ENCODE data around the gene GRPEL2. TPM values are rescaled to one million over a fixed set of nuclear protein-coding genes. Genes with fewer than 3 reads are reported as not detected.

The GRPEL2 gene
- polyA plus RNA-seq, 6 donors from 2014 or later = 0.49 to 3.4 (median 2.0) TPM

DNA sequence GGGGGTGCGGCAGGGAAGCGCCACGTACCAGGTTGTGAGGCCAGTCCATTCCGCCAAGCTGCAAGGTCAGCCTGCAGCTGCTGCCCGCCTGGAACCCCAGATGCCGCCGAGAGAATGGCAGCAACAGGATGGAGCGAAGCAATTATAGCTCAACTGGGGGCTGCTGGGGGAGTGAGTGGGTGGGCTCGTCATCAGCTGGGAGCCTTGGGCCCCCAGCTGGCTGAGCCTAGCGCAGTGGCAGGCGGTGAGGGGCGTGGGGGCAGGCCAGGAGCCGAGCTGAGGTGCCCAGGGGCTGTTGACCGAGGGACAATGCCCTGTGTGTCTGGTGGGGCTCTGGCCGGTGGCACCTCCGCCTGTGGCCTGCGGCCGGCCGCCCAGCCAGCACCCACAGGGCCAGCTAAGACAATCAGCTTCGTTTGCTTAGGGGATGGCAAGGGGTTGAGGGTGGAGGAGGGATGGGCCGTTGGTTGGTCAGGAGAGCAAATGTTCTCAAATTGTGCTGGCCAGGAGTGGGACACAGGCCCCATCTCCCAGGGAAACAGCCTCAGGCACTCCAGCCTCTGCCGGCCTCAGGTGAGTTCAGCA lies 34.0 kb downstream of the GRPEL2 start, which contains the start of gene IL17B:
Gene IL17B (minus strand): TSS at position 116 of the 585 bp plus-strand sequence. CDS start 67 bp downstream, at position 49.
- peaks cover 0 to 16% (median 0%) of the 10 kb centered on the region in 3 donors for H3K27me3 Mint-ChIP-seq
- H3K27ac Mint-ChIP-seq = no peak within 1 kb of the TSS
- ATAC-seq (ENCODE audit: low read depth in 2 of 2) (no peak), DNase-seq (no peak)
- H3K4me1 Mint-ChIP-seq = peaks cover 0 to 8% (median 6%) of the 10 kb centered on the region in 3 donors
- H3K36me3 Mint-ChIP-seq = no peaks in the 10 kb centered on the region
- H3K9me3 Mint-ChIP-seq = no peaks in the 10 kb centered on the region
- no peak within 1 kb of the TSS for H3K4me3 Mint-ChIP-seq

DNA sequence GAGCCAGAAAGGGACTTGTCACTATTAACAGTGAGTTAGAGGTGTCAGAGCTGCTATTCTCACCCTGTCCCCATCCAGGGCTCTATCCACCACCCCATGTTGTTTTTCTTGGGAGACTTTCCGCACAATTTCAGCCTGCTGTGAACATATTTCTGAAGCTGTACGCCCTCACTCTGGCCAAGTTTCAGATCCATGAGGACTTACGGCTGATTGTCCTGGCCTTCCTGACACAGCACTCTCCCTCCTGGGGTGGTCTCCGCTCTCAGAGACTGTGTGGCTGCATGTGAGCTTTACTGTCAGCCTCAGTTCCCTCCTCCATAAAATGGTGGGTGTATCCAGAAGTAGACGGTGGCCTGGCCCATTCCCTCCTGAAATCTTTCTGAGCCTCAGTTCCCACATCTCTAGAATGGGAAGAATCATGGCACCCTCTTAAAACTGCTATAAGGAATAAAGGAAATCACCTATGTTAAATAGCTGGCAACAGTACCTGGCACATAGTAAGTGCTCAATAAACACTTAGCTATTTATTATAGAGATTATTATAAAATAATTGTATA lies 34.6 kb downstream of the GRPEL2 start:
- H3K27ac Mint-ChIP-seq = no peak overlapping the region
- no peaks in the 10 kb centered on the region for H3K36me3 Mint-ChIP-seq
- DNase-seq (no peak), ATAC-seq (ENCODE audit: low read depth in 2 of 2) (no peak)
- no peak overlapping the region for H3K4me3 Mint-ChIP-seq
- no peaks in the 10 kb centered on the region for H3K9me3 Mint-ChIP-seq
- H3K4me1 Mint-ChIP-seq = peaks cover 0 to 8% (median 6%) of the 10 kb centered on the region in 3 donors
- H3K27me3 Mint-ChIP-seq = peaks cover 0 to 16% (median 0%) of the 10 kb centered on the region in 3 donors

DNA sequence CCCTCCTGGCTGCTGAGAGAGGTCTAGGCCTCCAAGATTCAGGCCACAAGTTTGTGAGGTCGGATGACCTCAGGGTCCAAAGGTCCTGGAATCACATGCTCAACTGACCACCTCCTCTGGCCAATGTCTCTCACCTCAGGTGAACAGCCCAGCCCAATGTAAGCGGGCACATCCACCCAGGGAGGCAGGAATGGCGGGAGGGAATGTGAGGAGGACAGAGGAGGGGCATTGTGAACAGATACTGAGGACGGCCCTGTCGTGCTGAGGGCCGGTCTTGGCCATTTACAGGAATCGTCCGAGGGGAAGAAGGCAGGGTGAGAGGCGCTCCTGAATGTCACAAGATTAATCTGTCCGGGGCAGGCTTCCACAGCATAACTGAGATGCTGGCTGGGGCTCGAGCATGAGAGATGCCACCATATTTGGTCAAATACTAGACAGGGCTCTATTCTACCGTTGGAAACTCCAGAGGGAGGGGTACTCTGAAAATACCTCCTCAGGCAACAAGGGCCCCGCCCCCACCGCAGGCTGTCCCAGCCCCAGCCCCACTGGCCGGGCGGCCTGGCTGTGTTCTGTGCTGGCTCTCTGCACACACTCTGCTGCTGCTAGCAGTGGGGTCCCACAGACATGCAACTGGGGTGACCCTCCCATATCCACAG lies 35.3 kb downstream of the GRPEL2 start:
- Mint-ChIP-seq H3K4me1 (peaks cover 0 to 8% (median 6%) of the 10 kb centered on the region in 3 donors), H3K27ac (no peak overlapping the region), H3K36me3 (no peaks in the 10 kb centered on the region), H3K27me3 (peaks cover 0 to 16% (median 0%) of the 10 kb centered on the region in 3 donors), H3K4me3 (no peak overlapping the region), H3K9me3 (no peaks in the 10 kb centered on the region)
- DNase-seq = no peak
- no peak for ATAC-seq (ENCODE audit: low read depth in 2 of 2)

DNA sequence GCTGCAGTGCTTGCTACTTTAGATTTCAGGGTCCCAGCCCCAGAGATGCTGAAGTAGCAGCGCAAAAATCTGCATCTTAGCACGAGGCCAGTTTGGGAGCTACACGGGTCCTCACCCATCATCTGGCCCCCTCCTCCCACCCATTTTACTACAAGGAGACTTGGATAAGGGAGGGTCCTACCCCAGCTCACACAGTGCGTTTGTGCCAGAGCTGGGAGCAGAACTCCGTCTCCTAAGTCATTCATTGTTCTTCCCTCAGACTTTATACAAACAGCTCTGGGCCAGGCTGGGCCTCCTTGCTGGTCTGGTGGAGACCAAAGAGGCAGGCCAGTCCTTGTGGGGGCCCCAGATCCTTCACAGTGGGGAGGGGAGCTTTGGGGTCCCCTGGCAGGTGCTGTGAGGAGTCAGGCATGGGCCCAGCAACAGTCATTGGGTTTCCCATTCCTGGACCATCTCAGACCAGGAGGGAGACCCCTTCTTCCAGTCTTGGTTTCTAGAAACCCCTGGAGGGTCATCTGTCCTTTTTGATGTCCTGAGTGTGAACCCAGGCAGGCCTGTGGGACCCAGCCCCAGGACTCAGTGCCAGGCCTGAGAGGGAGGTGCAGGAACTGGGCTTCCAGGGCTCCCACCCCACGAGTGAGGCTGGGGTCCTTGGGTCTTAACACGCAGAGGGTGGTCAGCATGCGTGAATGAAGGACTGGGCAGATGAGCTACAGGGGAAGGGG lies 36.1 kb downstream of the GRPEL2 start:
- H3K4me1 Mint-ChIP-seq = peaks cover 0 to 8% (median 6%) of the 10 kb centered on the region in 3 donors
- no peak overlapping the region for H3K27ac Mint-ChIP-seq
- H3K9me3 Mint-ChIP-seq = no peaks in the 10 kb centered on the region
- DNase-seq (no peak), ATAC-seq (ENCODE audit: low read depth in 2 of 2) (peak in 1 of 2 donors; percentile 10)
- peaks cover 0 to 16% (median 0%) of the 10 kb centered on the region in 3 donors for H3K27me3 Mint-ChIP-seq
- H3K36me3 Mint-ChIP-seq = no peaks in the 10 kb centered on the region
- H3K4me3 Mint-ChIP-seq = no peak overlapping the region

DNA sequence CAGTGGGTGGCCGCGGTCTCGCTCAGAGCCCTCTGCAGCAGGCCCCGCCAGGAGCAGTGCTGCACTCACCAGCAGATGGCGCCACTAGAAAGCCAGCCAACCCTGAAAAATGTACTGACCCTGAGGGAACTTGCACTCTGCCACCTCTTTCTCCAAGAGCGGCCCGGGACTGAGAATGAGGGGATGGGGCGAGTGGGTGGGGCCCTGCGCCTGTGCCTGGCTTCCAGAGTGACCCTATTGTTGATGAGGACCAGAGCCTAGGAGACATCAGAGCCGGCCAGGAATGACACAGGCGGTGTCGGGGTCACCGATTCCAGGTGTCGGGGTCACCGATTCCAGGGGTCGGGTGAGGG lies 36.7 kb downstream of the GRPEL2 start:
- Mint-ChIP-seq H3K27ac (peak overlapping the region in 2 of 6 donors; percentile 50 to 77), H3K4me3 (peak overlapping the region in 1 of 8 donors; percentile 80), H3K4me1 (peaks cover 0 to 8% (median 6%) of the 10 kb centered on the region in 3 donors), H3K27me3 (peaks cover 0 to 19% (median 0%) of the 10 kb centered on the region in 3 donors), H3K36me3 (no peaks in the 10 kb centered on the region), H3K9me3 (no peaks in the 10 kb centered on the region)
- DNase-seq (peak; percentile 45), ATAC-seq (ENCODE audit: low read depth in 2 of 2) (peak; percentile 71 to 72)

DNA sequence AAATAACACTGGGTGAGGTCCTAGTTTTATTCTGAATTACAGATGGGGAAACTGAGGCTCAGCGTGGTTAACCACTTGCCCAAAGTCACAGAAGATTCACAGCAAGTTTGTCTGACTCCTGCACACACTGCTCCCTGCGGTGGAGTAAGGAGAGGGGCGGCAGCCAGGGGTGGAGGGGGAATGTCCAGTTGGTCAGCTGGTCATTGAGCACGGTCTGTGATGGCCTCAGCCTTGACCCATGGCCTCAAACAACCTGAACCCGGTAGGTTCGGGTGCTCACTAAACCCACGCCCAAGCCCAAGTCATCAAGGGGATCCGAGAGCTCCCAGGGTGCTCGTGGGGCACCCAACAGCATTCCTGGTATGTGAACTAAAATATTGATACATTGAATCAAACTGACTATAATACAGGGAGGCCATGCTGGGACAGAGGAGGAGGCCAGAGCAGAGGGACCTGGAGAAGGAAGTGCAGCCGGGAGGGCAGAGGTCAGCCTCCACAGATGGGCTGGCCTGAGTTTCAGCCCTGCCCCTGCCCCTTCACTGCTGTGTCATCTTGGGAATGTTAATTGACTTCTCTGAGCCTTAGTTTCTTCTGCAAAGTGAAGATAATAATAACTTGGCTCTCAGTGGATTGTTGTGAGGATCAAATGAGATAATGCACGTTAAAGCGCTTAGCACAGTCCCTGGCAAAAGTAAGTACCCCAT lies 37.4 kb downstream of the GRPEL2 start:
- DNase-seq (no peak), ATAC-seq (ENCODE audit: low read depth in 2 of 2) (no peak)
- no peak overlapping the region for H3K27ac Mint-ChIP-seq
- peaks cover 0 to 21% (median 0%) of the 10 kb centered on the region in 3 donors for H3K27me3 Mint-ChIP-seq
- no peaks in the 10 kb centered on the region for H3K9me3 Mint-ChIP-seq
- H3K36me3 Mint-ChIP-seq = no peaks in the 10 kb centered on the region
- H3K4me1 Mint-ChIP-seq = peaks cover 0 to 8% (median 6%) of the 10 kb centered on the region in 3 donors
- no peak overlapping the region for H3K4me3 Mint-ChIP-seq

DNA sequence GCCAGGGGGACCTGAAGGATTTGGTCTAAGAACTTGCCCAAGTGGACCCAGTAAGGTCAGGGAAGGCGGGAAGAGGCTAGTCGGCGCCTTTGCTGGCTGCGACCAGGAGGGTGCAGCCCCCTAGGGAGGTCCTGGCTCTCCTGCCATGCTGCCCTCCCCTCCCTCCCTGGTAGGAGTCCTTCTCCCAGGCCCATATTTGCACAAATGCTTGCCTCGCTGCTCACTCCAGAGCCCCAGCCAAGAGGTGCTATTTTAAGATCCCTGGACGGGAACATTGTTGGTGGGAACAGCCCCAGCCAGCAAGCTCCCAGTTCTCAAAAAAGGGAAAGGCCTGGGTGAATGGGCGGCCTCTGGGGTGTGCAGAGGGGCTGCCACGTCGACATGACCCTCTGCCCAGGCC lies 38.1 kb downstream of the GRPEL2 start:
- DNase-seq (no peak), ATAC-seq (ENCODE audit: low read depth in 2 of 2) (no peak)
- Mint-ChIP-seq H3K27ac (no peak overlapping the region), H3K4me3 (no peak overlapping the region), H3K27me3 (peaks cover 0 to 21% (median 0%) of the 10 kb centered on the region in 3 donors), H3K9me3 (no peaks in the 10 kb centered on the region), H3K4me1 (peaks cover 0 to 8% (median 6%) of the 10 kb centered on the region in 3 donors), H3K36me3 (no peaks in the 10 kb centered on the region)

DNA sequence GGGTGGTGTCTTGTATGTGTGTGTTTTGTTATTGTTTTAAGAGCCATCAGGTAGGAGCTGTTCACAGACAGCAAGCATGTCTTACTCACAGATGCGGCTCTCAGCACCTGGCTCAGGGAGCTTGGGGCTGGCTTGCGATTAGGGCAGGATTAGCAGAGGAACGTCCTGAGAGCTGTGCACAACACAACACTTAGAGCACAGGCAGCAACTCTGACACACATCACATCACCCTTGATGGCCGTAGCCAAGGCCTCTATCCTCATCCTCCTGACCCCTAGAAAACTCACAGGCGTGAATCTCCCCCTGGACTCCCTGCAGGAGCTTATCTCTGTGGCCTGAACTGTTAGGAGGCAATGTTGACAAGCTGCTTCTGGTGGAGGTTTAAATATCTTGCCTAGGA lies 40.9 kb downstream of the GRPEL2 start:
- H3K9me3 Mint-ChIP-seq = no peaks in the 10 kb centered on the region
- H3K27me3 Mint-ChIP-seq = peaks cover 0 to 14% (median 0%) of the 10 kb centered on the region in 3 donors
- H3K27ac Mint-ChIP-seq = peak overlapping the region in 1 of 6 donors; percentile 47
- H3K4me1 Mint-ChIP-seq = peaks cover 0 to 8% (median 6%) of the 10 kb centered on the region in 3 donors
- H3K36me3 Mint-ChIP-seq = no peaks in the 10 kb centered on the region
- DNase-seq (no peak), ATAC-seq (ENCODE audit: low read depth in 2 of 2) (no peak)
- no peak overlapping the region for H3K4me3 Mint-ChIP-seq

DNA sequence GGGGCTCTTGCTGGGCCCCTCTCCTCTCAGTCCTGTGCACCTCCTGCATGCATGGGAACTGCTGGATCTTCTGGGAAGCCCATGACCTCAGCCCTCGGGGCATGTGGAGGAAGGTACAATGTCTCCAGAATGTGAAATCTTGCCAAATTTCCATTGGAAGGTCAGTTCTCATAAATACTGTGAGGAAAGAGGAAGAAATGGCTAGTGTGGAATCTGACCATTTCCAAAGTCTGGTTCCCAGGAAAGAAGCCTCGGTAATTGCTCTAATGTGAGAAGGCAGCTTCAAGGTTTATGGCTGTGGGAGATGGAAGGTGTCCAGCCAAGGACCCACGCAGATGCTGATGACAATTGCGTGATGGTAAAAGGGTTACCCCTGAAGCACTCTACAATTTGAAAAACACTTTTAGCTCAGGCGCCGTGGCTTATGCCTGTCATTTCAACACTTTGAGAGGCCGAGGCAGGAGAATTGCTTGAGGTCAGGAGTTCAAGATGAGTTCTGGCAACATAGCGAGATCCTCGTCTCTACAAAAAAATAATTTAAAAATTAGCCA lies 41.9 kb downstream of the GRPEL2 start:
- Mint-ChIP-seq H3K27me3 (peaks cover 0 to 5% (median 0%) of the 10 kb centered on the region in 3 donors), H3K4me1 (peaks cover 0 to under 1% (median under 1%) of the 10 kb centered on the region in 3 donors), H3K4me3 (no peak overlapping the region), H3K9me3 (no peaks in the 10 kb centered on the region), H3K27ac (no peak overlapping the region), H3K36me3 (no peaks in the 10 kb centered on the region)
- ATAC-seq (ENCODE audit: low read depth in 2 of 2) (no peak), DNase-seq (no peak)

DNA sequence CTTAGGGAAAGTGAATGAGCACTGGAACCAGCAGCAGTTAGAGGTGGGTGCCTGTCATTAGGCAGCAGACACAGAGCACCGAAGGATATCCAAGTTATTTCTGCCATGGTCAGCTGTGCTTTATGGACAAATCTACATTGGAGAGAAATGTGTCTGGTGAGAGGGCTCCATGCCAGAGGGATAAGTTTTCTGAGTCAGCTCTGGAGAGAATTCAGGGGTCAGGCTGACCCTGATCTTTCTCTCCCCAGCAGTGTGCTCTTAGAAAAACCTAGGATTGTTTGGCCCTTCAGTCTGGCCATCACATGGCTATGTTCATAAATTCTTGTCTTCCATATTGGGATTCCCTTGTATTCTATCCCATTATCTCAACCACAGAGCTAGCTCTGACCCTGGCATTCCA lies 42.7 kb downstream of the GRPEL2 start:
- no peak for ATAC-seq (ENCODE audit: low read depth in 2 of 2)

DNA sequence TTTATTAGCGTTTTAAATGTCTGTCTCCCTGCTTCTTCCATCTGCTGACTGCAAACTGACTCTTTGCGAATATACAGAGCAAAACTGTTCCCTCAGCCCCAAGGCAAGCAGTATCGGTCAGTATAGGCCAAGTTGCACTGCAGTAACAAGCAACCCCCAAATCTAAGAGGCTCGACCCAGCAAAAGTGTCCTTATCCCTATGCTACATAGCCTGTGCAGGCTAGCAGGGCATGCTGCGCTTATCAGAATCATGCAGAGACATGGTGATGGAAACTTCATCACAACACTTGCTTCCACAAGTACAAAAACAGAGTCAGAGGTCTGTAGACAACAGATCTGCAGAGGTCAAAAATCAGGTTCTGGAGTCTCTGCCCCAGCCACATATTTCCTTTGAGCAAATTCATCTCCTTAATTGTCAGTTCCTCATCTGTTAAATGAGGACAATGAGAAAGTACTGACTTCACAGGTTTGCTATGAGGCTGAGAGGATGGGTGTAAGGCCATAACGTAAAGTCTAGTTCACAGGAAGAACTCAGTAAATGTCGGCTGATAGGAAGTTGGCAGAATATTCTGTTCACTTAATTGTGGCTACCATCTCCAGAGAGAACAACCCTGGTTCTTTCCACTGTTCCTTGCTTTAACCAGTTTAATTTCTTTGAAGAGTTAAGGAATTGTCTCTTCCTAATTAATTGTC lies 43.3 kb downstream of the GRPEL2 start:
- H3K4me3 Mint-ChIP-seq = no peak overlapping the region
- peak overlapping the region in 1 of 6 donors; percentile 2 for H3K27ac Mint-ChIP-seq
- no peaks in the 10 kb centered on the region for H3K4me1 Mint-ChIP-seq
- ATAC-seq (ENCODE audit: low read depth in 2 of 2) = no peak
- no peaks in the 10 kb centered on the region for H3K9me3 Mint-ChIP-seq
- H3K36me3 Mint-ChIP-seq = no peaks in the 10 kb centered on the region
- H3K27me3 Mint-ChIP-seq = peaks cover 0 to 5% (median 0%) of the 10 kb centered on the region in 3 donors
- no peak for DNase-seq

More for the DNA sequence above, 42.7 kb downstream of the GRPEL2 start:
- no peak for DNase-seq
- Mint-ChIP-seq H3K4me3 (no peak overlapping the region), H3K27ac (no peak overlapping the region), H3K27me3 (peaks cover 0 to 5% (median 0%) of the 10 kb centered on the region in 3 donors), H3K4me1 (no peaks in the 10 kb centered on the region), H3K36me3 (no peaks in the 10 kb centered on the region), H3K9me3 (no peaks in the 10 kb centered on the region)

Measured in naive B cell (primary cell).